ENCODE results near the gene CCDC92.

CCDC92 gene

GRCh38 chr12:123891516-123892179 is 81.0 kb downstream of the CCDC92 start:
- H3K27me3 Mint-ChIP-seq: peaks cover 18% of the 10 kb centered on the region
- ATAC-seq: no peak
- H3K27ac Mint-ChIP-seq: no peak overlapping the region
- H3K4me3 Mint-ChIP-seq: no peak overlapping the region
- no peaks in the 10 kb centered on the region for H3K9me3 Mint-ChIP-seq
- H3K36me3 Mint-ChIP-seq: no peaks in the 10 kb centered on the region
- no peaks in the 10 kb centered on the region for H3K4me1 Mint-ChIP-seq

DNA sequence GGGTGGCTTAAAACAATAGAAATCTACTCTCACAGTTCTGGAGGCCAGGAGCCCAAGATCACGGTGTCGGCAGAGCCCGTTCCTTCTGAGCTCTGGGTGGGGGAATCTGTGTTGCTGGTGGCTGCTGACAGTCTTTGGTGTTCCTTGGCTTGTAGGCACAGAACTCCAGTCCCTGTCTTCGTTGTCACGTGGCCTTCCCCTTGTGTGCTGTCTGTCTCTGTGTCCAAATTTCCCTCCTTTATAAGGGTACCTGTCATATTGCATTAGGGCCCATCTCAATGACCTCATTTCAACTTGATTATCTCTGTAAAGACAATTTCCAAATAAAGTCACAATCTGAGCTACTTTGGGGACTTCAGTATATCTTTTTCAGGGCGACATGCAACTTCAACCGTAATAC is 81.6 kb downstream of the CCDC92 start:
- no peaks in the 10 kb centered on the region for H3K36me3 Mint-ChIP-seq
- H3K4me3 Mint-ChIP-seq: no peak overlapping the region
- no peak overlapping the region for H3K27ac Mint-ChIP-seq
- peaks cover 18% of the 10 kb centered on the region for H3K27me3 Mint-ChIP-seq
- H3K9me3 Mint-ChIP-seq: no peaks in the 10 kb centered on the region
- ATAC-seq: no peak
- no peaks in the 10 kb centered on the region for H3K4me1 Mint-ChIP-seq

- Mint-ChIP-seq H3K4me3 (no peak overlapping the region), H3K27me3 (peaks cover 18% of the 10 kb centered on the region), H3K4me1 (no peaks in the 10 kb centered on the region), H3K9me3 (no peaks in the 10 kb centered on the region), H3K27ac (no peak overlapping the region), H3K36me3 (no peaks in the 10 kb centered on the region)
- ATAC-seq: no peak
Measured at GRCh38 chr12:123890536-123890902, 82.1 kb downstream of the CCDC92 start.

DNA sequence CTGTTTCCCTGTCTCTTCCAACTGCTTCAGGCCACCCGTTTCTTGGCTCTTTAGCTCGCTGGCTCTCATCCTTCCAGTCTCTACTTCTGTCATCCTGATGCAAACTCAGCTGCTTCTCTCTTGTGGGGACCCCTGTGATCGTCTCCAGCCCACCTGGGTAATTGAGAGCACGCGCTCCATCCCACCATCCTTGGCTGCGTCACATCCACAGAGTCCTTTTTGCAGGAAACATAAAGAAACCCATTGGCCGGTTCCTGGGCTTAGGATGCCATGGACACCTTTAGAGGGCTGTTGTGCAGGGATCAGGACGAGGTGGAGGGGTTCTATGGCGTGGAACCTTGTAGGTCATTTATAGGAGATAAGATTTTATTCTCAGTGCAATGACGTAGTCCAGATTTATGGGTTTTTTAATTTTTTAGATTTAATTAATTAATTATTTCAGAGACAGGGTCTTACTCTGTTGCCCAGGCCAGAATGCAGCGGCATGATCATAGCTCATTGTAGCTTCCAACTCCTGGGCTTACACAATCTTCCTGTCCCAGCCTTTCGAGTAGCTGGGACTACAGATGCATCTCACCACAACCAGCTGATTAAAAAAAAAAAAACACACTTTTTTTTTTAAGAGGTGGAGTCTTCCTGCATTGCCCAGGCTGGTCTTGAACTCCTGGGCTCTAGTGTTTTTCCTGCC is 82.6 kb downstream of the CCDC92 start:
- ATAC-seq: no peak
- no peak overlapping the region for H3K27ac Mint-ChIP-seq
- H3K27me3 Mint-ChIP-seq: peaks cover 18% of the 10 kb centered on the region
- no peaks in the 10 kb centered on the region for H3K36me3 Mint-ChIP-seq
- no peaks in the 10 kb centered on the region for H3K4me1 Mint-ChIP-seq
- H3K4me3 Mint-ChIP-seq: no peak overlapping the region
- H3K9me3 Mint-ChIP-seq: no peaks in the 10 kb centered on the region

- peaks cover 22% of the 10 kb centered on the region for H3K27me3 Mint-ChIP-seq
- no peaks in the 10 kb centered on the region for H3K36me3 Mint-ChIP-seq
- no peaks in the 10 kb centered on the region for H3K4me1 Mint-ChIP-seq
- H3K27ac Mint-ChIP-seq: no peak overlapping the region
- H3K9me3 Mint-ChIP-seq: no peaks in the 10 kb centered on the region
- no peak for ATAC-seq
- no peak overlapping the region for H3K4me3 Mint-ChIP-seq
Measured at GRCh38 chr12:123888989-123889388, 83.6 kb downstream of the CCDC92 start.

GRCh38 chr12:123886931-123887582 is 85.6 kb downstream of the CCDC92 start:
- no peaks in the 10 kb centered on the region for H3K36me3 Mint-ChIP-seq
- H3K27me3 Mint-ChIP-seq: peaks cover 33% of the 10 kb centered on the region
- no peak for ATAC-seq
- H3K4me3 Mint-ChIP-seq: no peak overlapping the region
- H3K27ac Mint-ChIP-seq: no peak overlapping the region
- no peaks in the 10 kb centered on the region for H3K4me1 Mint-ChIP-seq
- no peaks in the 10 kb centered on the region for H3K9me3 Mint-ChIP-seq

- Mint-ChIP-seq H3K4me3 (no peak overlapping the region), H3K9me3 (no peaks in the 10 kb centered on the region), H3K27me3 (peaks cover 27% of the 10 kb centered on the region), H3K27ac (no peak overlapping the region), H3K36me3 (no peaks in the 10 kb centered on the region), H3K4me1 (no peaks in the 10 kb centered on the region)
- no peak for ATAC-seq
Measured at GRCh38 chr12:123886258-123886657, 86.4 kb downstream of the CCDC92 start.

Data from stimulated activated memory B cell treated with anti-CD40 and anti-IgM and Interleukin-4, amounts not matched to agents 10 μg/mL and 1 μg/mL and 100 μg/mL, for 72 hours (primary cell).